CD4-positive, CD25-positive, alpha-beta regulatory T cell (primary cell): Measurements from ENCODE around the gene BCAR3. TPM values are rescaled to one million over a fixed set of nuclear protein-coding genes. Genes with fewer than 3 reads are reported as not detected.

Experiments
- ATAC-seq, 2 donors: fragments of 150-1000 bp; cut with Tn5 transposase; one replicate each; pipeline ENCODE4 v1.10.0; 2021; ENCODE audit warnings: low read depth in 2 of 2, moderate number of reproducible peaks in 2 of 2, moderate library complexity in 1 of 2
- DNase-seq, 3 donors: peaks; one replicate each; pipeline versions ENCODE4 v3.0.0 to v3.0.0-alpha.2; 2012 to 2022; ENCODE audit warnings: mixed read lengths in 1 of 3
- H3K27ac ChIP-seq: one replicate; pipeline ENCODE4 v1.7.0; 2013; ENCODE audit warnings: mild to moderate bottlenecking, low read length; ENCODE audit not compliant: insufficient read depth, poor library complexity, severe bottlenecking
- H3K27me3 ChIP-seq: one replicate; pipeline ENCODE4 v1.7.0; 2013; ENCODE audit warnings: low read length; ENCODE audit not compliant: control insufficient read depth, insufficient read depth
- H3K36me3 ChIP-seq: one replicate; pipeline ENCODE4 v1.7.0; 2013; ENCODE audit warnings: mild to moderate bottlenecking, low read length, moderate library complexity; ENCODE audit not compliant: control insufficient read depth, insufficient read depth
- H3K4me1 ChIP-seq: 2 replicates; pipeline ENCODE4 v1.7.0; 2013; ENCODE audit warnings: mild to moderate bottlenecking, low read length; ENCODE audit not compliant: insufficient read depth, control insufficient read depth, poor library complexity, severe bottlenecking
- H3K4me3 ChIP-seq: one replicate; pipeline ENCODE4 v1.7.0; 2013; ENCODE audit warnings: low read depth, mild to moderate bottlenecking, low read length, moderate library complexity
- H3K9me3 ChIP-seq, 2 experiments: 1 replicate in 1 of 2; 2 replicates in 1 of 2; pipeline ENCODE4 v1.7.0; 2013; ENCODE audit warnings: low read length in 2 of 2, mild to moderate bottlenecking in 1 of 2, moderate library complexity in 1 of 2; ENCODE audit not compliant: control insufficient read depth in 2 of 2
- H3K27ac Mint-ChIP-seq, 3 donors: one replicate each; pipeline ENCODE4 v1.8.0; 2020 to 2022; ENCODE audit warnings: mild to moderate bottlenecking in 3 of 3, mixed read lengths in 3 of 3, moderate library complexity in 2 of 3
- H3K27me3 Mint-ChIP-seq: one replicate; pipeline ENCODE4 v1.8.0; 2022; ENCODE audit warnings: mild to moderate bottlenecking, mixed read lengths
- H3K36me3 Mint-ChIP-seq: one replicate; pipeline ENCODE4 v1.8.0; 2020; ENCODE audit warnings: mixed read lengths
- H3K4me1 Mint-ChIP-seq, 4 donors: one replicate each; pipeline ENCODE4 v1.8.0; 2020 to 2022; ENCODE audit warnings: mixed read lengths in 4 of 4, mild to moderate bottlenecking in 1 of 4
- H3K4me3 Mint-ChIP-seq, 4 donors: one replicate each; pipeline ENCODE4 v1.8.0; 2020 to 2022; ENCODE audit warnings: mild to moderate bottlenecking in 4 of 4, mixed read lengths in 4 of 4, moderate library complexity in 3 of 4
- H3K9me3 Mint-ChIP-seq, 7 donors: one replicate each; pipeline ENCODE4 v1.8.0; 2020 to 2022; ENCODE audit warnings: mixed read lengths in 7 of 7, mild to moderate bottlenecking in 3 of 7, moderate library complexity in 2 of 7
- polyA plus RNA-seq, 4 donors: library from polyadenylated mRNA; unstranded; fragments of 300-500 nt; fragmentation: Illumina TruSeq; gene quantifications; one replicate each; pipeline ENCODE4 v1.2.3, GENCODE V29; 2021
- total RNA-seq: library from RNA; stranded (reverse); gene quantifications from one replicate; pipeline ENCODE4 v1.2.3, GENCODE V29; 2022

Gene BCAR3
- total and polyA plus RNA-seq, 5 donors from 2014 or later = 0.44 to 0.62 (median 0.49) TPM; not detected in 2

GRCh38 chr1:93669369-93669768 lies 12.3 kb downstream of the BCAR3 start:
- Histone ChIP-seq H3K4me1 (no peaks in the 10 kb centered on the region), H3K4me3 (no peak overlapping the region), H3K27ac (no peak overlapping the region), H3K27me3 (peaks cover 1% of the 10 kb centered on the region), H3K9me3 (no peaks in the 10 kb centered on the region), H3K36me3 (no peaks in the 10 kb centered on the region)
- no peaks in the 10 kb centered on the region for H3K9me3 Mint-ChIP-seq
- DNase-seq = no peak
- no peak overlapping the region for H3K4me3 Mint-ChIP-seq
- H3K27ac Mint-ChIP-seq = no peak overlapping the region
- H3K4me1 Mint-ChIP-seq = no peaks in the 10 kb centered on the region
- H3K27me3 Mint-ChIP-seq = peaks cover 4% of the 10 kb centered on the region
- H3K36me3 Mint-ChIP-seq = no peaks in the 10 kb centered on the region
- no peak for ATAC-seq

- DNase-seq (no peak), ATAC-seq (no peak)
- Mint-ChIP-seq H3K9me3 (no peaks in the 10 kb centered on the region), H3K27ac (no peak overlapping the region), H3K27me3 (peaks cover 4% of the 10 kb centered on the region), H3K36me3 (no peaks in the 10 kb centered on the region), H3K4me1 (no peaks in the 10 kb centered on the region), H3K4me3 (no peak overlapping the region)
- H3K4me3 ChIP-seq = no peak overlapping the region
- no peaks in the 10 kb centered on the region for H3K4me1 ChIP-seq
- H3K27ac ChIP-seq = no peak overlapping the region
- no peaks in the 10 kb centered on the region for H3K9me3 ChIP-seq
- H3K27me3 ChIP-seq = peaks cover 1% of the 10 kb centered on the region
- H3K36me3 ChIP-seq = no peaks in the 10 kb centered on the region
These were observed 12.7 kb downstream of the BCAR3 start for GRCh38 chr1:93668951-93669350.

- Histone ChIP-seq H3K9me3 (no peaks in the 10 kb centered on the region), H3K27me3 (peaks cover 1% of the 10 kb centered on the region), H3K4me1 (no peaks in the 10 kb centered on the region), H3K36me3 (no peaks in the 10 kb centered on the region), H3K27ac (no peak overlapping the region), H3K4me3 (no peak overlapping the region)
- ATAC-seq = no peak
- DNase-seq = no peak
- Mint-ChIP-seq H3K27me3 (peaks cover 7% of the 10 kb centered on the region), H3K9me3 (no peaks in the 10 kb centered on the region), H3K4me1 (no peaks in the 10 kb centered on the region), H3K27ac (no peak overlapping the region), H3K36me3 (no peaks in the 10 kb centered on the region), H3K4me3 (no peak overlapping the region)
These were observed 13.5 kb downstream of the BCAR3 start for GRCh38 chr1:93668121-93668520.

GRCh38 chr1:93667642-93668041 lies 14.0 kb downstream of the BCAR3 start:
- H3K4me3 ChIP-seq = no peak overlapping the region
- H3K4me1 Mint-ChIP-seq = no peaks in the 10 kb centered on the region
- no peaks in the 10 kb centered on the region for H3K36me3 ChIP-seq
- no peaks in the 10 kb centered on the region for H3K4me1 ChIP-seq
- peaks cover 1% of the 10 kb centered on the region for H3K27me3 ChIP-seq
- no peak overlapping the region for H3K27ac ChIP-seq
- ATAC-seq (no peak), DNase-seq (no peak)
- H3K27ac Mint-ChIP-seq = no peak overlapping the region
- H3K9me3 Mint-ChIP-seq = no peaks in the 10 kb centered on the region
- no peaks in the 10 kb centered on the region for H3K9me3 ChIP-seq
- H3K4me3 Mint-ChIP-seq = no peak overlapping the region
- peaks cover 10% of the 10 kb centered on the region for H3K27me3 Mint-ChIP-seq
- no peaks in the 10 kb centered on the region for H3K36me3 Mint-ChIP-seq

GRCh38 chr1:93666613-93667384 lies 14.8 kb downstream of the BCAR3 start:
- H3K27ac ChIP-seq = no peak overlapping the region
- H3K4me1 Mint-ChIP-seq = no peaks in the 10 kb centered on the region
- H3K27ac Mint-ChIP-seq = no peak overlapping the region
- H3K36me3 ChIP-seq = no peaks in the 10 kb centered on the region
- H3K27me3 Mint-ChIP-seq = peaks cover 19% of the 10 kb centered on the region
- H3K27me3 ChIP-seq = peaks cover 1% of the 10 kb centered on the region
- no peak for ATAC-seq
- H3K9me3 ChIP-seq = no peaks in the 10 kb centered on the region
- no peaks in the 10 kb centered on the region for H3K4me1 ChIP-seq
- no peak overlapping the region for H3K4me3 Mint-ChIP-seq
- DNase-seq = no peak
- no peaks in the 10 kb centered on the region for H3K9me3 Mint-ChIP-seq
- no peaks in the 10 kb centered on the region for H3K36me3 Mint-ChIP-seq
- no peak overlapping the region for H3K4me3 ChIP-seq

- Mint-ChIP-seq H3K4me3 (no peak overlapping the region), H3K27ac (no peak overlapping the region), H3K27me3 (peaks cover 19% of the 10 kb centered on the region), H3K4me1 (no peaks in the 10 kb centered on the region), H3K36me3 (no peaks in the 10 kb centered on the region), H3K9me3 (no peaks in the 10 kb centered on the region)
- Histone ChIP-seq H3K27me3 (peaks cover 1% of the 10 kb centered on the region), H3K36me3 (no peaks in the 10 kb centered on the region), H3K4me1 (no peaks in the 10 kb centered on the region), H3K27ac (no peak overlapping the region), H3K9me3 (no peaks in the 10 kb centered on the region), H3K4me3 (no peak overlapping the region)
- DNase-seq (no peak), ATAC-seq (no peak)
These were observed 16.6 kb downstream of the BCAR3 start for GRCh38 chr1:93665015-93665414.

GRCh38 chr1:93663208-93663614 lies 18.4 kb downstream of the BCAR3 start:
- no peak overlapping the region for H3K4me3 Mint-ChIP-seq
- Histone ChIP-seq H3K4me3 (no peak overlapping the region), H3K27me3 (peaks cover 1% of the 10 kb centered on the region), H3K4me1 (no peaks in the 10 kb centered on the region), H3K36me3 (no peaks in the 10 kb centered on the region), H3K27ac (no peak overlapping the region), H3K9me3 (no peaks in the 10 kb centered on the region)
- H3K36me3 Mint-ChIP-seq = no peaks in the 10 kb centered on the region
- ATAC-seq (no peak), DNase-seq (no peak)
- peaks cover 22% of the 10 kb centered on the region for H3K27me3 Mint-ChIP-seq
- no peaks in the 10 kb centered on the region for H3K9me3 Mint-ChIP-seq
- H3K27ac Mint-ChIP-seq = no peak overlapping the region
- no peaks in the 10 kb centered on the region for H3K4me1 Mint-ChIP-seq

GRCh38 chr1:93662481-93663207 lies 19.0 kb downstream of the BCAR3 start:
- Mint-ChIP-seq H3K36me3 (no peaks in the 10 kb centered on the region), H3K4me1 (no peaks in the 10 kb centered on the region), H3K4me3 (no peak overlapping the region), H3K27me3 (peaks cover 27% of the 10 kb centered on the region), H3K9me3 (no peaks in the 10 kb centered on the region), H3K27ac (no peak overlapping the region)
- no peaks in the 10 kb centered on the region for H3K9me3 ChIP-seq
- H3K4me1 ChIP-seq = no peaks in the 10 kb centered on the region
- H3K36me3 ChIP-seq = no peaks in the 10 kb centered on the region
- DNase-seq (no peak), ATAC-seq (no peak)
- no peak overlapping the region for H3K4me3 ChIP-seq
- no peak overlapping the region for H3K27ac ChIP-seq
- peaks cover 1% of the 10 kb centered on the region for H3K27me3 ChIP-seq
